ENCODE results near the gene PARD3.

The PARD3 gene

DNA sequence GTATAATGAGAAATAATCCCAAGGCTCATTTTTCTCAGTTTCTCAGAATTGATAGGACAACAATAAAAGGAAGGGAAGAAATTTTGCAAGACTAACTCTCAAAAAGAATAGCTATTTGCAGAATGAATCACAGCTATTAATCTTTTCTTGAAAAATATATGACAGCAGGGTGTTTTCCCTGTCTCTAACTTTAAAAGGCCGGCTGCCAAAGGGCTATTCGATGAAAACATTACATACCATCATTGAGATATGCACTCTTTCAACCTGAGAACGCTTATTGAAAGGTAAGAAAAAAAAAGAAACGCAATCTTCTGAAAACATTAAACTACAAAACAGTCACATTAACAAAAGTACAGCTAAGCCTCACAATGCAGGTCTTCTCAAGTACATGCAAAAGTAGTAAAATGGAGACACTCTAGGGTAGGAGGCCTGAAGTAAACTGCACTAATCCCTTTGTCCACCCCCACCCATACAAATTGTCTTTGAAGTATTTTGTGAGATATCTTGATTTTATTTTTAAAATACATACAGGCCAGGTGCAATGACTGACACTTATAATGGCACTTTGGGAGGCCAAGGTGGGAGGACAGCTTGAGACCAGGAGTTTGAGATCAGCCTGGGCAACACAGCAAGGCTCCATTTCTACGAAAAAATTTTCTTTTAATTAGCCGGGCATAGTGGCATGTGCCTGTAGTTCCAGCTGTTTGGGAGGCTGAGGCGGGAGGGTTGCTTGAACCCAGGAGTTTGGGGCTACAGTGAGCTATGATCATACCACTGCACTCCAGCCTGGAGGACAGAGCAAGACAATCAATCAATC is 83.0 kb downstream of the PARD3 start:
- Histone ChIP-seq H3K4me1 (peaks cover 0 to 10% (median 3%) of the 10 kb centered on the region in 4 donors), H3K27me3 (no peaks in the 10 kb centered on the region), H3K4me3 (no peak overlapping the region), H3K27ac (no peak overlapping the region), H3K36me3 (no peaks in the 10 kb centered on the region), H3K9me3 (no peaks in the 10 kb centered on the region)
- DNase-seq = no peak
- TF ChIP-seq, protein P1, sequence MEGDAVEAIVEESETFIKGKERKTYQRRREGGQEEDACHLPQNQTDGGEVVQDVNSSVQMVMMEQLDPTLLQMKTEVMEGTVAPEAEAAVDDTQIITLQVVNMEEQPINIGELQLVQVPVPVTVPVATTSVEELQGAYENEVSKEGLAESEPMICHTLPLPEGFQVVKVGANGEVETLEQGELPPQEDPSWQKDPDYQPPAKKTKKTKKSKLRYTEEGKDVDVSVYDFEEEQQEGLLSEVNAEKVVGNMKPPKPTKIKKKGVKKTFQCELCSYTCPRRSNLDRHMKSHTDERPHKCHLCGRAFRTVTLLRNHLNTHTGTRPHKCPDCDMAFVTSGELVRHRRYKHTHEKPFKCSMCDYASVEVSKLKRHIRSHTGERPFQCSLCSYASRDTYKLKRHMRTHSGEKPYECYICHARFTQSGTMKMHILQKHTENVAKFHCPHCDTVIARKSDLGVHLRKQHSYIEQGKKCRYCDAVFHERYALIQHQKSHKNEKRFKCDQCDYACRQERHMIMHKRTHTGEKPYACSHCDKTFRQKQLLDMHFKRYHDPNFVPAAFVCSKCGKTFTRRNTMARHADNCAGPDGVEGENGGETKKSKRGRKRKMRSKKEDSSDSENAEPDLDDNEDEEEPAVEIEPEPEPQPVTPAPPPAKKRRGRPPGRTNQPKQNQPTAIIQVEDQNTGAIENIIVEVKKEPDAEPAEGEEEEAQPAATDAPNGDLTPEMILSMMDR (IDR thresholded peaks at IDR 0.05) = no peak
- intact Hi-C loops (cut with DNase I; ENCODE audit: low total_unique reads) = no loop called here

DNA sequence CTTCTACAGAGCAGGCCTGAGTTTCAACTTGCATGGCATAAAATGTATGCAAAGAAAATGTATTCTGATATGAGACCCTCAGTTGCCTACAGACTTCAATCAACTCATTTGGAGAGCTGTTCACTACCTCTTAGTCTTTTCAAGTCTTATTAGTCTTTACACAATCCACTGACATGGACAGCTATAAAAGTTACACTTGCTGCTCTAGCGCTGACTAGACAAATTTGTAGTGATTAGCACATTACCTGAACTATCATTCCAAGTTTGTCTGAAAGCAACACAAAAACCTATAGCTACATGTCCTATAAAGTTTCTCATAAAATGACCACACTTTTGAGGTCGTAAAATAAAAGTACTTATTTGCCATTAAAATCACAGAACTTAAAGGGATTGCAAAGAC is 83.9 kb downstream of the PARD3 start:
- H3K4me1 ChIP-seq = peaks cover 0 to 10% (median 3%) of the 10 kb centered on the region in 4 donors
- H3K27me3 ChIP-seq = no peaks in the 10 kb centered on the region
- no peaks in the 10 kb centered on the region for H3K36me3 ChIP-seq
- no peaks in the 10 kb centered on the region for H3K9me3 ChIP-seq
- no peak overlapping the region for H3K27ac ChIP-seq
- DNase-seq = no peak
- intact Hi-C loops (cut with DNase I; ENCODE audit: low total_unique reads) = no loop called here
- H3K4me3 ChIP-seq = no peak overlapping the region
- TF ChIP-seq, protein P1 (IDR thresholded peaks at IDR 0.05) = no peak

DNA sequence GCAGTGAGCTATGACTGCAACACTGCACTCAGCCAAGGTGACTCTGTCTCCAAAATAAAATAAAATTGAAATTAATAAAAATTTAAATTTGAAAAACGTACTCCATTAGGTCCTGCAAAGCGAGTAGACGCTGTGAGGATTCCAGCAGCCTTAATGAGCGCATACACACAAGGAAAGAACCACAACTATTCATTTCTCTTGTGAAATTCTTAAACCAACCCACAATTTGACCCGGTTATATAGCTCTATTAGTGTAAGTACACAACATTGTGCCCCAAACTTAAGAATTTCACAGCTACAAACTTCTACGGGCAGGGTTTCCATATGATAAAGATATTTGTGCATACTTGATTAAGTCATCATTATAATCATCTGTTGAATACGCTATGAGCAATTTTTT is 84.4 kb downstream of the PARD3 start:
- no peaks in the 10 kb centered on the region for H3K27me3 ChIP-seq

DNA sequence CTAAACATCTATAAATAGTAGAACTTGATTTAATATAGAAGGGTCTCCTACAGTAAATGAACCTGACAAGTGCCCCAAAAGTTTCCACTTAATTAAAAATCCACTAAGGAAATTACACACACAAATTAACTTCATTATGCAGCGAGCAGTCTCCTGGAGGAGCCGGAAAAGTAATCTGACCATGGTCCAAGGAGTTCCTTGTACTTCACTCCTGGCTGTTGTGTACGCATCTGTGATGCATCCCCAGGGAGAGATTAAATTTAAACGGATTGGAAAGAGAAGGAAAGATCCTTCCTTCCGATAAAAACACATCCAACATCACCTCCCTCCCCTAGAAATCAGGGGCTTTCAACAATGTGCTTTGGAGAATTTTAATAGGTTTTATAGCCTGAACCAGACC is 85.5 kb downstream of the PARD3 start:
- H3K4me1 ChIP-seq = peaks cover 0 to 10% (median 3%) of the 10 kb centered on the region in 4 donors

More for the DNA sequence above, 84.4 kb downstream of the PARD3 start:
- intact Hi-C loops (cut with DNase I; ENCODE audit: low total_unique reads) = no loop called here
- Histone ChIP-seq H3K4me3 (no peak overlapping the region), H3K36me3 (no peaks in the 10 kb centered on the region), H3K9me3 (no peaks in the 10 kb centered on the region), H3K4me1 (peaks cover 0 to 10% (median 3%) of the 10 kb centered on the region in 4 donors), H3K27ac (no peak overlapping the region)
- DNase-seq = no peak
- TF ChIP-seq, protein P1 (IDR thresholded peaks at IDR 0.05) = no peak

DNA sequence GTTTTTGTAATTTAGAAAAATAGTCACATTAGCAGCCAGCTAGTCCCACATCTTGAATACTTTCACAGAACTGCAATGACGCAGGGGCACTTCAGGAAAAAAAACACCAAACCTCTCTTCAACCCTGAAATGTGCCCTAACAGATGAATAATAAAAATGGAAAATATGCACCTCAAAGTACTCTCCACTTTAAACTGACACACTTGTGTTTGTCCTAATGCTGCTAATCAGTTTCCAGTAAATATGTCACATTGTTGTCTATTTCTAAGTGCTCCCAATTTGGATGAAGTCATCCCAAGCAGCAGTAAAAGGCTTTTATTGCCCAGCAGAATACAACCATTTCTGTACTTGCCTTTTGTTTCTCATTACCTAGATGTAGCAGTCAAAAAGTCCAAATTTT is 86.7 kb downstream of the PARD3 start:
- Histone ChIP-seq H3K9me3 (no peaks in the 10 kb centered on the region), H3K4me3 (no peak overlapping the region), H3K4me1 (peaks cover 0 to 10% (median 3%) of the 10 kb centered on the region in 4 donors), H3K27ac (no peak overlapping the region), H3K27me3 (no peaks in the 10 kb centered on the region), H3K36me3 (no peaks in the 10 kb centered on the region)
- TF ChIP-seq, protein P1 (IDR thresholded peaks at IDR 0.05) = no peak
- intact Hi-C loops (cut with DNase I; ENCODE audit: low total_unique reads) = no loop called here
- DNase-seq = no peak

More for the DNA sequence above, 85.5 kb downstream of the PARD3 start:
- intact Hi-C loops (cut with DNase I; ENCODE audit: low total_unique reads) = no loop called here
- no peak overlapping the region for H3K27ac ChIP-seq
- H3K36me3 ChIP-seq = no peaks in the 10 kb centered on the region
- H3K4me3 ChIP-seq = no peak overlapping the region
- H3K9me3 ChIP-seq = no peaks in the 10 kb centered on the region
- TF ChIP-seq, protein P1 (IDR thresholded peaks at IDR 0.05) = no peak
- H3K27me3 ChIP-seq = no peaks in the 10 kb centered on the region
- DNase-seq = no peak
